Glomerular visceral epithelial cell (primary cell): ENCODE results near the gene TAS1R1.
"Not testable (repeated sequence)": the region's sequence is repeated elsewhere in the genome, so short reads cannot be mapped to it uniquely, and the experiment has no call there.

ENCODE experiments used
- DNase-seq: peaks from one replicate; pipeline ENCODE4 v3.0.0-alpha.2; 2016; ENCODE audit errors: extremely low spot score

Gene TAS1R1

DNA sequence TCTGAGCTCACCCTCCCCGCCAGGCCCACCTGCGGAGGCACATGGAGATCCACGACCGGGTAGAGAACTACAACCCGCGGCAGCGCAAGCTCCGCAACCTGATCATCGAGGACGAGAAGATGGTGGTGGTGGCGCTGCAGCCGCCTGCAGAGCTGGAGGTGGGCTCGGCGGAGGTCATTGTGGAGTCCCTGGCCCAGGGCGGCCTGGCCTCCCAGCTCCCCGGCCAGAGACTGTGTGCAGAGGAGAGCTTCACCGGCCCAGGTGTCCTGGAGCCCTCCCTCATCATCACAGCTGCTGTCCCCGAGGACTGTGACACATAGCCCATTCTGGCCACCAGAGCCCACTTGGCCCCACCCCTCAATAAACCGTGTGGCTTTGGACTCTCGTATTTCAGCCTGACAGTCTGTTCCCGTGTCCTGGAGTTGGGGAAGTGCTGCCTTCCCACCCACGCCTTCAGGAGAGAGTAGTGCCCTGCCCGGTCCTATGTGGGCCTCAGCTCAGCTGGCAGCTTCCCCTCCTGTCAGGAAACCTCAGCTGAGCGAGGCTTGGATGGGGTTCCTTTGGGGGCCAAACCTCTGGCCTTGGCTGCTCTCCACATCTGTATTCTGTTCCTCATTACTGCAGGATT is 33.9 kb downstream of the TAS1R1 start:
- DNase-seq = no peak

GRCh38 chr1:6590046-6590445 is 34.9 kb downstream of the TAS1R1 start:
- DNase-seq = no peak

GRCh38 chr1:6591222-6591621 is 36.1 kb downstream of the TAS1R1 start:
- no peak for DNase-seq

- no peak for DNase-seq
Observed at GRCh38 chr1:6591644-6592043, 36.5 kb downstream of the TAS1R1 start.

DNA sequence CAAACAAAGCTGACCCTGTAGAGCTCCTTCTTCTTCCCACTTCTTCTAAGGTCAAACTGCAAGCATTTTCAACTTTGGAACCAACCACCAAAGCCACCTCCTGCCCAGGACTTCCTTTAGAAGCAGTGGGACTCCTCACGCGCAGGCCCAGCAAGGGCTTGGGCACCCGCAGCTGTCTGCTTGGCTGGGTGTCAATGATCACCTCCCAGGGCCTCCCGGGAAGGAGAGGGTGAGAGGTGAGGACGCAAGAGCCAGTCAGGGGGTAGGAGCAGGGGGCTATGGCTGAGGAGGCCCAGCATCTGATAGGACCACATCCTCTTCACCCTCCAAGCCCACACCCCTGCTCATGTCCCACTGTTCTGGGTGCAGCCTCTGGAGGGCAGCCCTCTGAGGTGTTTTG is 37.3 kb downstream of the TAS1R1 start:
- DNase-seq = no peak

DNA sequence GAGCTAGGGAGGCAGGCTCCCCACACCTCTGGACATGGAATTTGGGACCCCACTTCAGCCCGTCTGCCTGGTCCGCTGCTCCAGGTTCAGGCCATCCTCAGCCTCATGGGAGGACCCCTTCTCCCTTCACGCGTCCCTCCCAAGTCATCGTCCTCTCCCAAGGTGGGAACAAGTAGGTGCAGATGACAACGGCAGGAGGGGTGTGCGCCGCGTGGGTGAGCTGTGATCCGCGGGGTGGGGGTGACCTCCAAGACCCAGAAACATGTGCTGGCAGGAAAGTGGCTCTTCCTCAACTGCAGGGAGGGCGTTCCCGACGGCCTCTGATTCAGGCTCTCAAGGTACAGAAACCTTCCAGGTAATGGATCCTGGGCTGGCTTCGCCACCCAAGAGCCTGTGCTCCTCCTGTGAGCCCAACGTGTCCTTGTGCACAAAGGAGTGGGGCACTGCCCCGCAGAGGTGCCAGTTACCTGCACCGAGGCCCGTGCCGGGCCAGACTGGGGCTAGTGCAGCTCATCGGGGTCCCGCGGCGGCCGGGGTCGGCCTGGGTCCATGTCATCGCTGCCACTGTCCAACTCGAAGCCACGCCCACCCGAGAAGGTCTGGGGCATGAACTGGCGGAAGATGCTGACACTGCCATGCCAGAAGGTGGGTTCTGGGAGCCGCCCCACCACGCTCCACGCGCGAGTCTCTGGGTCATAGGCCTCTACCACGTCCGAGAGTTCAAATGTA is 37.9 kb downstream of the TAS1R1 start:
- DNase-seq = no peak

- no peak for DNase-seq
Observed at GRCh38 chr1:6593810-6594209, 38.7 kb downstream of the TAS1R1 start.

GRCh38 chr1:6594977-6595740 is 40.1 kb downstream of the TAS1R1 start:
- no peak for DNase-seq

DNA sequence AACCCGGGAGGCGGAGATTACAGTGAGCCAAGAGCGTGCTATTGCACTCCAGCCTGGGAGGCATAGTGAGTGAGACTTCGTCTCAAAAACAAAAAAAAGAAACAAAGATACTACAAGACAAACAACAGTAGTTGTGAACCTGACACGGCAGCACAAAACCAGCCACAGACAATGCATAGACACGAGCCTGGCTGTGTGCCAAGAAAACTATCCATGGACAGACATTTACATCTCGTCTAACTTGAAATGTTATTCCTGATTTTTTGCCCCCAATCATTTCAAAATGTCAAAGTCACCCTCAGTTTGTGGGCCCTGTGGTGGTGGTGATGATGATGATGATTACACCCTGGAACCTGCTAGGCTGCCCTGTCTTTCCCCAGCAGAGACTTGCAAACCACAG is 41.2 kb downstream of the TAS1R1 start:
- no peak for DNase-seq

DNA sequence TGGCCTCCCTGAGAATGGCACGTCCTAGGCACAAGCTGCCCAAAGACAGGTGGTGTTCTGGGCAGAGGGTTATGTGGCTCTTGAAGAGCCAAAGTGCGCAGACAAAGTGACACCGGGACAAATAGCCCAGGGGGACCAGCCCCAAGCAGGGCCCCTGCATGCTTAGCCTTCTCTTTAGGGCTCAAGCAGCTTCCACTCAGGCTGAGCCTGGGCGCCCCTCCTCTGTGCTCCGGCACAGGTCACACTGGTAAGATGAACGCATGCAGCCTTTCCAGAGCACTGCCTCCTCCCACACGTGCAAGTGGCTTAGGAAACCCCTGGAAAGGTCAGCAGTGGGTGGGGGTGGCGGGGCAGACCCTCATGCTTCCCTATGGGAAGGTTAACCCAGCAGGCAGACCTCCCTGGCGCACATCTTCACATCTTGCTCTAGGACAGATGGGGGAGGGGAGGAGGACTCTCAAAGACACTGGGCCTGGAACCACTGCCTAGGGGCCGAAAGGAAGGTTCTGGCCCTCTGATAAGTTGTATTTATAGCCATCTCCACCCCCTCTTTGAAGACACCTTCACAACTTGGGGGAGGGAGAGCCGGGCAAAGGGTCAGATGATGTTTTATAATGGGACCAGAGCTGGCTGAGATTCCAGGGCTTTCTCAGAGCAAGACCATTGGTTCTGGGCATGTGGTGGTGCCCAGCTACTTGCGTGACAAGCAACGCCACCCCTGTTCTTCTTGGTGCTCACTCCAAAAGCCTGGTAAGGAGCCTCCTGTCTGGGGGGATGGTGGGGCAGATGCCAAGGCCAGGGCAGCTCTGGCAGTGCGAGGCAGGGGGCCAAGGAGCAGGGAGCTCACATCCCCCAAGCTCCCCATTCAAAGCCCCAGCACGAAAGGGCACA is 42.0 kb downstream of the TAS1R1 start:
- DNase-seq = no peak

DNA sequence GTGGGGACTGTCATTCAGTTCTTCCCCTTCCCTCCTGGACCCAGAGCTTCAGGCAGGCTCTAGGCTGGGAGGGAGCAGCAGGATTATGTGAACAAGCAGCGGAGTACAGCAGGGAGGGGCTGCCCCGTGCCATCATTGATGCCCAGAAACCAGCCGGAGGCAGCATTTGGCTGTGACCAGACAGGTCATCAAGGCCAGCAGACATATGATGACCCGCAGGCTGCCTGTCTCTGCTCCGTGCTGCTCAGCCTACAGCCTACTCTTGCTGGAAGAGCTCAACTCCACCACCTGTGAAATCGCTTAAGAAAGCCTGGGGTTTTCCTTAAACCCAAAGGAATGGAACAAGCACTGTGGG is 42.6 kb downstream of the TAS1R1 start:
- no peak for DNase-seq

- no peak for DNase-seq
Observed at GRCh38 chr1:6599141-6599975, 44.3 kb downstream of the TAS1R1 start.

DNA sequence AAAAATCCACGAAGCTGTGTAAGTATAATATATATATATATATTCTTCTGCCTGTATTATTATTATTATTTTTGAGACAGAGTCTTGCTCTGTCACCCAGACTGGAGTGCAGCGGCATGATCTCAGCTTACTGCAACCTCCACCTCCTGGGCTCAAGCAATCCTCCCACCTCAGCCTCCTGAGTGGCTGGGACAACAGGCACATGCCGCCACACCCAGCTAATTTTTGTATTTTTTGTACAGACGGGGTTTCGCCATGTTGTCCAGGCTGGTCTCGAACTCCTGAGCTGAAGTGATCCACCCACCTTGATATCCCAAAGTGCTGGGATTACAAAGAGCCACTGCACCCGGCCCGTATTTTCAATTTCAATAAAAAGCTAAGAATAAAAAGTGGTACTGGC is 44.9 kb downstream of the TAS1R1 start:
- not testable (repeated sequence) for DNase-seq

DNA sequence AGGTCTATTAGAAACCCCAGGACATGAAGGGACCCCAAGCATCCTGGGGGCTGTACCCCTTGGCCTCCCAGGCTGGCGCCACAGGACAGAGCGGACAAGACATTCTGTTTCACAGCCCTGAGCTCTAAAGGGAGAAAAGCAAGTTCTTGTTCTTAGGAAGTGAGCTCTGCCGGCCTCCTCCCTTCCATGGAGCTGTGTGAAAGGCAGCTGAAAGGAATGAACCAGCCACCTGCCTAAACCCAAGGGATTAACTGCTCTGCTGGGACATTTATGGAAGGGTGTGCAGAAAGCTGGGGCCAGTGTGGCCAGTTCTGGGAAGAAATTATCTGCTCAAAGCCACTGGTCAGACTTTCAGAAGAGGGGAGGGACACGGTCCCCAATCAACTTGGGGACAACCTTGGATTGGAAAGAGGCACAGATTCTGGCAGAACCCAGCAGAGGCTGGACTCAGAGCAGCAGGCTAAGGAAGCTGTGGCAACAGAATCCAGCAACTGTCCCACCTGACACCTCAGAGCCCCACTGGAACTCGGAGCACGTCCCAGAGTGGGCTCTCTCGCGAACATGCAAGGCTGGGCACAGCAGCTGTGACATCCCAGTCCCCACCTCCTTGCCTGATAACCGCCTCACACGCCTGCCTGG is 45.4 kb downstream of the TAS1R1 start:
- DNase-seq = no peak

DNA sequence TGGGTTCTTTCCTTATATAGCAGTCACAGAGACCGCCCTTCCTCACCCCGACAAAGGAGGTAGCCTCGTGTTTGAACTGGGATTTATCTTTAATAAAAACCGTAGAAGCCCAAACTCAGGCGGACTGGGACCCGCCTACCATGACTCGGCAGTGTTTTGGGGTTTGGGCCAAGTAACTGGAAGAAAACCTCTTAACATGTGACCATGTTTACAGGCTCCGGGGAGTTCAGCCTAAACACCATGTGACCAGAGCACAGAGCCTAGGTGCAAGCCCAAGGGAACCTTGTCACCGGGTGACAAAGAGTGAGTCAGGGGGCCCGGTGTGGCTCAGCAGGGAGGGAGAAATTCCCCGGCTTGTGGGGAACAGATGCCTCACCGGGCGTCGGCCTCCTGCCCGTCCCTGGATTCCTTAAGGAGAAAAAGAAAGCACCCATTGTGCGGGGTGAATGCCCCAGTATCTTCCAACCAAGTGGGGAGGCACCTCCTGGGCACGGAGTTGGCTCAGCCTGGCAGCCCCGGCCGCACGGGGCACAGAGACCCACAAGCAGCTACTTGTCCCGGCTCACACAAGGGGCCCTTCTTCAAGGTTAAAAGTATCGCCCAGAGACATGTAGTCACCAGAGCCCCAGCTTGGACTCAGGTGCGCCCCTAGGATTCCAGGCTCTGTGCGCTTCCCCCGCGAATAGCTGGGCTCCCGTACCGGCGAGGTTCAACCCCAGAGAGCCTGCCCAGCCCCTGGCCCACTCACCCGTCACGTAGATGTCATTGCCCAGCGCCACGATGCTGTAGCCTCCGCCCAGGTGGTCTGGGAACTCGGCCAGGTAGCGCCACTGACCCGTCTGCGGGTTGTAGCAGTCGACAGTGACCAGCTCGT is 46.2 kb downstream of the TAS1R1 start:
- DNase-seq = peak; percentile 85

DNA sequence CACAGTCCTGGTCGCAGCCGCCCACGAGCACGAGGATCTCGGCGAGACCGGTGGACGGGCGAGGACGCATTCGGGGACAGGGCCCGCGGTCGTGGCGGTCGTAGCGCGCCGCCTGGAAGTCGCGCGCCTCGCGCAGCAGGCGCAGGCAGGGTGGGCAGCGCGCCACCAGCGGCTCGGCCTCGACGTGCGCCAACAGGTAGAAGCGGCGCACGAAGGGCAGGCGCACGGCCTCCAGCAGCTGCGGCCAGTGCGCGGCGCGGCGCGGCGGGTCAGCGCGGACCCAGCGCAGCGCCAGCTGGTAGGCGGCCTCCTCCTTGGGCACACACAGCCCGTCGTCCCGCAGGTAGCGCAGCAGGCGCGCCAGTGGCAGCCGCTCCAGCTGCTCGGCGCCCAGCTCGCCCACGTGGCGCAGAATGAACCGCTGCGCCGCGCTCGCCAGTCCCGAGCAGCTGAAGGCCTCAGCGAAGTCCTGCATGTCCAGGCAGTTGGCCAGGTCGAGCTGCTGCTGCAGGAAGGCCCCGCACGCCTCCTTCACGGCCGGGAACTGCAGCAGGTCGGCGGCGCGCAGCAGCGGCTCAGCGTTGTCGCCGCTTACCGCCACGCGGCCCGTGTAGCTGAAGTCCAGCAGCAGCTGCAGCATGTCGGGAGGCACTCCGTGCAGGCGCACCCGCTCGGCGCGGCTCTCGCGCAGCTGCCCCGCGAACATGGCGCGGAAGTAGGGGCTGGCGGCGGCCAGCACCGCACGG is 47.0 kb downstream of the TAS1R1 start:
- peak; percentile 41 for DNase-seq

GRCh38 chr1:6602669-6603237 is 47.6 kb downstream of the TAS1R1 start, which contains the start of gene KLHL21:
Gene KLHL21, minus strand, starts transcription at chr1:6602869. Its CDS starts 52 bp downstream, at chr1:6602817.
- DNase-seq = peak; percentile 93

- DNase-seq = peak; percentile 71
Observed at GRCh38 chr1:6603238-6603914, 48.3 kb downstream of the TAS1R1 start.
